H1 (cell line): ENCODE results near the gene MIR17HG. TPM values are rescaled to one million over a fixed set of nuclear protein-coding genes. Genes with fewer than 3 reads are reported as not detected.

Experiments
- CTCF ChIA-PET: fragments of 300-600 bp; sonication (Branson Sonifier 250); formaldehyde crosslinking; loops from one replicate; lab custom pipeline; 2021; ENCODE audit not compliant: partially characterized antibody; lab: Charles Lee
- POLR2A ChIA-PET: fragments of 300-600 bp; sonication (Branson Sonifier 250); formaldehyde crosslinking; loops from one replicate; lab custom pipeline; 2021; ENCODE audit warnings: inconsistent platforms; ENCODE audit not compliant: partially characterized antibody; lab: Charles Lee
- DNase-seq, 2 experiments: peaks; one replicate each; pipeline versions ENCODE4 v3.0.0 to v3.0.0-alpha.2; 2010 to 2022; ENCODE audit warnings: low spot score in 2 of 2, low read depth in 1 of 2, mixed read lengths in 1 of 2
- FAIRE-seq: peaks from 2 replicates; lab custom pipeline; 2011; peaks lifted over from hg19 to GRCh38; lab: Jason Lieb, UNC
- H2AFZ ChIP-seq: 2 replicates; pipeline ENCODE4 v1.8.1; 2012; ENCODE audit warnings: low read length, inconsistent platforms
- H2AK5ac ChIP-seq: 2 replicates; pipeline ENCODE4 v1.6.1; 2013; ENCODE audit warnings: low read depth, low read length
- H2BK120ac ChIP-seq: replicated peaks from 2 replicates; pipeline ENCODE3; 2013; ENCODE audit warnings: low read depth, low read length, inconsistent platforms
- H2BK12ac ChIP-seq: 2 replicates; pipeline ENCODE4 v1.6.1; 2013; ENCODE audit warnings: low read depth, low read length
- H2BK15ac ChIP-seq: 2 replicates; pipeline ENCODE4 v1.6.1; 2013; ENCODE audit warnings: low read length
- H2BK20ac ChIP-seq: 2 replicates; pipeline ENCODE4 v1.6.1; 2013; ENCODE audit warnings: low read length
- H2BK5ac ChIP-seq: 2 replicates; pipeline ENCODE4 v1.6.1; 2013; ENCODE audit warnings: low read depth, low read length
- H3K14ac ChIP-seq: 2 replicates; pipeline ENCODE4 v1.6.1; 2013; ENCODE audit warnings: inconsistent platforms; ENCODE audit not compliant: insufficient read length
- H3K18ac ChIP-seq: 2 replicates; pipeline ENCODE4 v1.6.1; 2013; ENCODE audit warnings: low read length; ENCODE audit errors: extremely low read depth
- H3K23ac ChIP-seq: 2 replicates; pipeline ENCODE4 v1.6.1; 2013; ENCODE audit warnings: inconsistent platforms; ENCODE audit not compliant: insufficient read length
- H3K23me2 ChIP-seq: 2 replicates; pipeline ENCODE4 v1.6.1; 2013; ENCODE audit warnings: low read depth, low read length
- H3K27ac ChIP-seq: 2 replicates; pipeline ENCODE4 v1.6.1; 2011; ENCODE audit warnings: low read depth, low read length, inconsistent platforms
- H3K27me3 ChIP-seq, 4 experiments: replicated peaks in 1 of 4; 1 replicate in 1 of 4; 2 replicates in 3 of 4; pipeline versions ENCODE4 v1.6.1 to v1.8.1; 2011 to 2013; ENCODE audit warnings: low read length in 3 of 4, mild to moderate bottlenecking in 3 of 4, inconsistent platforms in 2 of 4, mixed read lengths in 2 of 4, moderate library complexity in 1 of 4; ENCODE audit not compliant: control insufficient read depth in 3 of 4, insufficient read depth in 3 of 4; ENCODE audit errors: extremely low read depth in 1 of 4
- H3K36me3 ChIP-seq, 4 experiments: 2 replicates each; pipeline versions ENCODE4 v1.6.1 to v1.8.1; 2011 to 2013; ENCODE audit warnings: mild to moderate bottlenecking in 4 of 4, low read length in 3 of 4, moderate library complexity in 2 of 4, control low read depth in 1 of 4, inconsistent platforms in 1 of 4; ENCODE audit not compliant: insufficient read depth in 4 of 4, control insufficient read depth in 2 of 4
- H3K4ac ChIP-seq: replicated peaks from 2 replicates; pipeline ENCODE3; 2013; ENCODE audit warnings: low read length, low read depth, mixed read lengths, inconsistent platforms; ENCODE audit not compliant: insufficient read length
- H3K4me1 ChIP-seq, 4 experiments: replicated peaks in 1 of 4; 1 replicate in 1 of 4; 2 replicates in 3 of 4; pipeline versions ENCODE4 v1.6.1 to v1.8.1; 2011 to 2013; ENCODE audit warnings: low read length in 3 of 4, inconsistent platforms in 2 of 4, mixed read lengths in 1 of 4; ENCODE audit not compliant: insufficient read depth in 4 of 4, control insufficient read depth in 3 of 4
- H3K4me2 ChIP-seq, 2 experiments: 2 replicates each; pipeline versions ENCODE4 v1.6.1 to v1.8.1; 2011 to 2013; ENCODE audit warnings: low read depth in 2 of 2, low read length in 2 of 2, control low read depth in 1 of 2, inconsistent platforms in 1 of 2, mild to moderate bottlenecking in 1 of 2; ENCODE audit not compliant: insufficient read depth in 1 of 2
- H3K4me3 ChIP-seq, 4 experiments: fragments of 200-600, 300-600 bp in 1 of 4; sonication (generic), shearing (Covaris generic), sonication (Bioruptor Twin) in 1 of 4; 2 replicates each; pipeline versions ENCODE4 v1.5.1 to v1.8.1; 2011 to 2016; ENCODE audit warnings: low read length in 4 of 4, low read depth in 3 of 4, control low read depth in 2 of 4, inconsistent platforms in 2 of 4, mild to moderate bottlenecking in 2 of 4, mixed read lengths in 1 of 4, moderate library complexity in 1 of 4; ENCODE audit not compliant: insufficient read depth in 2 of 4; ENCODE audit errors: extremely low read depth in 1 of 4
- H3K56ac ChIP-seq: replicated peaks from 2 replicates; pipeline ENCODE3; 2013; ENCODE audit warnings: low read depth, mild to moderate bottlenecking, mixed read lengths, low read length, inconsistent platforms; ENCODE audit not compliant: insufficient read length
- H3K79me1 ChIP-seq: 2 replicates; pipeline ENCODE4 v1.6.1; 2013; ENCODE audit warnings: low read depth, low read length, control low read depth
- H3K79me2 ChIP-seq, 2 experiments: 2 replicates each; pipeline versions ENCODE4 v1.6.1 to v1.8.1; 2012 to 2013; ENCODE audit warnings: low read length in 2 of 2, mild to moderate bottlenecking in 2 of 2, inconsistent platforms in 1 of 2; ENCODE audit not compliant: insufficient read depth in 2 of 2, control insufficient read depth in 1 of 2
- H3K9ac ChIP-seq, 4 experiments: replicated peaks in 1 of 4; 1 replicate in 1 of 4; 2 replicates in 3 of 4; pipeline versions ENCODE4 v1.6.1 to v1.8.1; 2011 to 2013; ENCODE audit warnings: low read depth in 3 of 4, low read length in 3 of 4, control low read depth in 2 of 4, mild to moderate bottlenecking in 2 of 4, moderate library complexity in 2 of 4, inconsistent platforms in 1 of 4; ENCODE audit errors: extremely low read depth in 1 of 4
- H3K9me3 ChIP-seq, 2 experiments: 2 replicates each; pipeline versions ENCODE4 v1.6.1 to v1.8.1; 2012 to 2013; ENCODE audit warnings: mild to moderate bottlenecking in 2 of 2, moderate library complexity in 2 of 2, control low read depth in 1 of 2, inconsistent platforms in 1 of 2, low read depth in 1 of 2, low read length in 1 of 2, mixed read lengths in 1 of 2; ENCODE audit not compliant: insufficient read depth in 2 of 2
- H4K20me1 ChIP-seq, 2 experiments: replicated peaks in 1 of 2; 2 replicates each; pipeline versions ENCODE3 to v1.8.1; 2011 to 2013; ENCODE audit warnings: inconsistent platforms in 2 of 2, low read length in 2 of 2, mild to moderate bottlenecking in 1 of 2; ENCODE audit not compliant: insufficient read depth in 2 of 2, control insufficient read depth in 1 of 2
- H4K5ac ChIP-seq: 2 replicates; pipeline ENCODE4 v1.6.1; 2013; ENCODE audit warnings: low read length, low read depth, mixed read lengths, inconsistent platforms; ENCODE audit not compliant: insufficient read length
- H4K8ac ChIP-seq: 2 replicates; pipeline ENCODE4 v1.8.0; 2013; ENCODE audit warnings: mild to moderate bottlenecking, moderate library complexity, low read length, inconsistent platforms; ENCODE audit not compliant: insufficient read depth; ENCODE audit errors: extremely low read depth
- H4K91ac ChIP-seq: replicated peaks from 2 replicates; pipeline ENCODE3; 2013; ENCODE audit warnings: low read length, mixed read lengths, inconsistent platforms; ENCODE audit not compliant: insufficient read length
- CBX5 ChIP-seq: fragments of 300-800, 300-1000 bp; sonication (generic); IDR thresholded peaks from 2 replicates; pipeline ENCODE4 v1.7.1; 2016; ENCODE audit warnings: antibody characterized with exemption, low read length, low read depth
- CHD1 ChIP-seq: IDR thresholded peaks from 2 replicates; pipeline ENCODE4 v1.6.1; 2012; ENCODE audit warnings: low read depth, low read length, improper control_type of control experiment
- KDM4A ChIP-seq: IDR thresholded peaks from one replicate; pipeline ENCODE4 v1.7.1; 2012; ENCODE audit warnings: low read depth, mild to moderate bottlenecking, moderate library complexity, low read length, inconsistent platforms; ENCODE audit not compliant: severe bottlenecking
- RBBP5 ChIP-seq: IDR thresholded peaks from 2 replicates; pipeline ENCODE4 v1.7.1; 2012; ENCODE audit warnings: low read depth, mild to moderate bottlenecking, inconsistent platforms, low read length, moderate library complexity, borderline replicate concordance
- SIN3A ChIP-seq, 2 experiments: IDR thresholded peaks in 1 of 2; conservative IDR thresholded peaks in 1 of 2; 2 replicates each; pipeline ENCODE4 v1.6.1; 2011 to 2012; ENCODE audit warnings: low read length in 2 of 2, improper control_type of control experiment in 1 of 2, low read depth in 1 of 2, mild to moderate bottlenecking in 1 of 2
- WGBS, 2 experiments: shearing (Covaris generic) in 1 of 2; methylation state at CpG; one replicate each; pipeline versions ENCODE4 v1.1.6 to v1.1.7; 2013 to 2015; ENCODE audit warnings: low lambda C conversion rate in 2 of 2, mixed read lengths in 2 of 2, inconsistent platforms in 1 of 2, low coverage in 1 of 2, missing lambda C conversion rate in 1 of 2; ENCODE audit not compliant: insufficient replicate concordance in 2 of 2, insufficient coverage in 1 of 2, insufficient read length in 1 of 2; ENCODE audit errors: extremely low coverage in 1 of 2, missing lambda C conversion rate in 1 of 2; 5-methylcytosine and 5-hydroxymethylcytosine counted together
- polyA plus RNA-seq, 7 experiments: library from polyadenylated mRNA; depleted of rRNA in 3 of 7; stranded (reverse) in 5 of 7; unstranded in 2 of 7; fragments of >200 nt in 5 of 7; fragments of 200-250 nt in 2 of 7; gene quantifications; 1 replicate in 5 of 7; 2 replicates in 1 of 7; 4 replicates in 1 of 7; pipeline versions ENCODE4 v1.2.1 to v1.2.3, GENCODE V29; 2011 to 2013; ENCODE audit warnings: missing spikeins in 2 of 7, mixed read lengths in 2 of 7
- total RNA-seq: library from RNA; stranded (reverse); fragmentation: NEBNext Ultra II Directional; extraction: Animal tissue kit (Norgen Biotek cat#: 25700); gene quantifications from 2 replicates; pipeline ENCODE4 v1.2.1, GENCODE V29; 2021
- TF ChIP-seq, protein P1 (sequence below), 3 experiments: IDR thresholded peaks; 1 replicate in 2 of 3; 2 replicates in 1 of 3; pipeline versions ENCODE4 v1.5.1 to v1.6.1; 2011; ENCODE audit warnings: low read length in 3 of 3, mild to moderate bottlenecking in 3 of 3, inconsistent platforms in 2 of 3, low read depth in 1 of 3, moderate library complexity in 1 of 3; ENCODE audit not compliant: insufficient read depth in 1 of 3; ENCODE audit errors: control extremely low read depth in 1 of 3
- TF ChIP-seq, protein P2 (sequence below): IDR thresholded peaks from 2 replicates; pipeline ENCODE4 v1.6.1; 2012; ENCODE audit warnings: inconsistent platforms
- TF ChIP-seq, protein P3 (sequence below): IDR thresholded peaks from 2 replicates; pipeline ENCODE4 v1.6.1; 2011; ENCODE audit warnings: low read length, improper control_type of control experiment

Gene MIR17HG
- total and polyA plus RNA-seq, 2 of the 8 experiments (the other 6 are each of a cell fraction or from before 2014, with no cell fraction given) = 11.5 to 36.9 TPM

DNA sequence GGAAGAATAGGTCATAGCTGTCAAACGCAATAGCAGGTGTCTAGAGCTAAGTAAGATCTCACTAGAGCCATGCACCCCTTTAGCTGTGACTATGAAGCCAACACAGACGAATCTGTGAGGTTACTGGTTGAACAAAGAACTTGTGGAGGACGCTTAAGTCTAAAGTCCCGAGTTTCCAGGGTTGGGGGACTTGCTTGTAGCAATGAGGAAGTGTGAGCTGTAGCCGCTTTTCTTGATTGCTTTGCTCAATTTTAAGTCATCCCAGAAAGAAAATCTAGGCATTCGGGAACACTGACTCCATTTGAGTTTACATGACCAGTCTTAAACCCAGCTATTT lies 52.5 kb downstream of the MIR17HG start:
- CTCF ChIA-PET = interaction anchor here (0.6 to 2.2 kb wide), 5 partner anchors 19 to 216 kb away, joined by 3 to 7 read pairs (median 3); no protein-coding TSS in a partner anchor
- Histone ChIP-seq H3K79me1 (no peaks in the 10 kb centered on the region), H2BK20ac (no peak overlapping the region), H3K36me3 (no peaks in the 10 kb centered on the region), H3K9ac (no peak overlapping the region), H3K4ac (no peak overlapping the region), H2BK15ac (no peak overlapping the region), H2BK5ac (no peak overlapping the region), H4K8ac (no peak overlapping the region), H3K4me1 (peaks cover 0 to 1% (median 0%) of the 10 kb centered on the region in 4 experiments; a peak in 3 of 7 replicates), H2AK5ac (no peak overlapping the region), H3K14ac (no peak overlapping the region), H2BK120ac (no peak overlapping the region), H3K79me2 (no peaks in the 10 kb centered on the region), H2BK12ac (no peak overlapping the region), H3K27ac (no peak overlapping the region), H3K9me3 (0 out of 4 replicates have a peak, but pooled peaks cover 0 to 2% of the 10 kb centered on the region in 2 experiments), H3K23me2 (peaks cover 10% of the 10 kb centered on the region; the same call in 1 of the 2 replicates), H3K18ac (no peak overlapping the region), H3K27me3 (peaks cover 13 to 37% (median 21%) of the 10 kb centered on the region in 4 experiments), H4K91ac (no peak overlapping the region), H3K4me3 (no peak overlapping the region), H3K4me2 (peak overlapping the region in 1 of 2 experiments; percentile 87; a peak in 1 of 4 replicates), H2AFZ (no peak overlapping the region), H3K23ac (no peak overlapping the region), H4K20me1 (no peaks in the 10 kb centered on the region), H3K56ac (no peak overlapping the region), H4K5ac (no peak overlapping the region)
- FAIRE-seq = no peak
- POLR2A ChIA-PET = interaction anchor here (1.5 to 2.7 kb wide), 2 partner anchors 37 to 42 kb away, joined by 3 to 12 read pairs; no protein-coding TSS in a partner anchor
- 87% methylated on average over 6 of the region's 6 CpGs; no CpG with 5 or more reads in 1 of the 2 experiments for WGBS, 2 experiments
- DNase-seq = no peak
- TF ChIP-seq CHD1 = no peak
- TF ChIP-seq, protein P1, sequence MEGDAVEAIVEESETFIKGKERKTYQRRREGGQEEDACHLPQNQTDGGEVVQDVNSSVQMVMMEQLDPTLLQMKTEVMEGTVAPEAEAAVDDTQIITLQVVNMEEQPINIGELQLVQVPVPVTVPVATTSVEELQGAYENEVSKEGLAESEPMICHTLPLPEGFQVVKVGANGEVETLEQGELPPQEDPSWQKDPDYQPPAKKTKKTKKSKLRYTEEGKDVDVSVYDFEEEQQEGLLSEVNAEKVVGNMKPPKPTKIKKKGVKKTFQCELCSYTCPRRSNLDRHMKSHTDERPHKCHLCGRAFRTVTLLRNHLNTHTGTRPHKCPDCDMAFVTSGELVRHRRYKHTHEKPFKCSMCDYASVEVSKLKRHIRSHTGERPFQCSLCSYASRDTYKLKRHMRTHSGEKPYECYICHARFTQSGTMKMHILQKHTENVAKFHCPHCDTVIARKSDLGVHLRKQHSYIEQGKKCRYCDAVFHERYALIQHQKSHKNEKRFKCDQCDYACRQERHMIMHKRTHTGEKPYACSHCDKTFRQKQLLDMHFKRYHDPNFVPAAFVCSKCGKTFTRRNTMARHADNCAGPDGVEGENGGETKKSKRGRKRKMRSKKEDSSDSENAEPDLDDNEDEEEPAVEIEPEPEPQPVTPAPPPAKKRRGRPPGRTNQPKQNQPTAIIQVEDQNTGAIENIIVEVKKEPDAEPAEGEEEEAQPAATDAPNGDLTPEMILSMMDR (IDR thresholded peaks at IDR 0.05; ENCODE audit: control extremely low read depth in 1 of 3, insufficient read depth in 1 of 3, low read depth in 1 of 3, low read length in 3 of 3) = no peak
- TF ChIP-seq KDM4A = no peak
- no peak for TF ChIP-seq SIN3A (conservative IDR thresholded peaks at IDR 0.05 in 1 of 2, IDR thresholded peaks at IDR 0.05 in 1 of 2; ENCODE audit: low read depth in 1 of 2, low read length in 2 of 2)
- TF ChIP-seq, protein P2, sequence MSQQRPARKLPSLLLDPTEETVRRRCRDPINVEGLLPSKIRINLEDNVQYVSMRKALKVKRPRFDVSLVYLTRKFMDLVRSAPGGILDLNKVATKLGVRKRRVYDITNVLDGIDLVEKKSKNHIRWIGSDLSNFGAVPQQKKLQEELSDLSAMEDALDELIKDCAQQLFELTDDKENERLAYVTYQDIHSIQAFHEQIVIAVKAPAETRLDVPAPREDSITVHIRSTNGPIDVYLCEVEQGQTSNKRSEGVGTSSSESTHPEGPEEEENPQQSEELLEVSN = no peak
- TF ChIP-seq CBX5 = no peak
- TF ChIP-seq, protein P3, sequence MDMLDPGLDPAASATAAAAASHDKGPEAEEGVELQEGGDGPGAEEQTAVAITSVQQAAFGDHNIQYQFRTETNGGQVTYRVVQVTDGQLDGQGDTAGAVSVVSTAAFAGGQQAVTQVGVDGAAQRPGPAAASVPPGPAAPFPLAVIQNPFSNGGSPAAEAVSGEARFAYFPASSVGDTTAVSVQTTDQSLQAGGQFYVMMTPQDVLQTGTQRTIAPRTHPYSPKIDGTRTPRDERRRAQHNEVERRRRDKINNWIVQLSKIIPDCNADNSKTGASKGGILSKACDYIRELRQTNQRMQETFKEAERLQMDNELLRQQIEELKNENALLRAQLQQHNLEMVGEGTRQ = no peak
- no peak for TF ChIP-seq RBBP5
